Stimulated activated CD8-positive, alpha-beta memory T cell treated with anti-CD3 and anti-CD28 coated beads, Interleukin-15, amount 100 ng/mL, for 1 hour (primary cell): ENCODE measurements around the gene SETD7.

Experiments used
- DNase-seq: peaks from one replicate; pipeline ENCODE4 v3.0.0-alpha.2; 2020; ENCODE audit warnings: low read depth

The SETD7 gene

DNA sequence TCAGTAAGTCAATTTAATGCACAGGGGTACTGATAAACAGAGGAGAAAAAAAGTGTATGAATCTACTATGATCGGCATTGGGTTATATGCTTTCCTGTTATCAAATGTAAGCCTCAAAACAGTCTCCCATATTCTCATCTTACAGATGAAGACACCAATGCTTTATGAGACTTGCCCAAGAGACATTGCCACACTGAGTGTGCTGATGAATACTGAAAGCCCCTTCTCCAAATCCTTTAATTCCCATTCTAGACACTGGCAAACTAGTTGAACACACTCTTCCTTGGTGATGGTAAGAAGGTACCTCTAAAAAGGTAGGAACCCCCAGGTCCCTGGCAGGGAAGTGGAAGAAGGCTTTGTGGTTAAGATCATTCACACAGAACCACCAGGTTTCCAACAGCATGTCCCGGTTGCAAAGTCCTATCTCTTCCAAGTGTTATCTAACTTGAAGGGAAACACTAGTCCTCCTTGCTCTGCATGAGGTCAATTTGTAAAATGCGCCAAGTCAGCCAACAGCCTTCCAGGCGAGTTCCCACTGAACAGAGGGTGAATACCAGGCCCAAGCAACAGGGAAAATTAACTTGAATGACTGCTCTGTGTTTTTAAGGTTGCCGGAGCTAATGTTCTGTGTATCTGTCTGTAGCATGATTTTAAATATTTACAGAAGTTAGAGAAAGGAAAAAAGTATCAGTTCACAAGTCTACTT is 5.1 kb downstream of the SETD7 start:
- DNase-seq, result no peak

DNA sequence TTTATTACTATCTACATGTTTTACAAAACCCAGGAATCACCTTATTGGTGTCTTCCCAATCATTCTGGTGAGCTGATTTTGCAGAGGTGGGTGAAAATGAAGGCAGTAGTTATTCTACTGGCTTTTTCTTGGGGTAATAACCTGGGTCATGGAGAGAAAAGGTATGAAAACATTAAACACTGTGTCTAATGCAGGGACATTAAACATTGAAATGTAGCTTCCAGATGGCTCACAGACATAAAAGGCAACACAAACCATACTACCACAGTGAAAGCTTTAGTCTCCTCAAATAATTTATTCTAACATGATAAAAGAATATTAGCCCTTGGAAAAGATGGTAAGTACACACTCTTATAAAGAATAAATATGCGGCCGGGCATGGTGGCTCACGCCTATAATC is 8.0 kb downstream of the SETD7 start:
- DNase-seq, result no peak

DNA sequence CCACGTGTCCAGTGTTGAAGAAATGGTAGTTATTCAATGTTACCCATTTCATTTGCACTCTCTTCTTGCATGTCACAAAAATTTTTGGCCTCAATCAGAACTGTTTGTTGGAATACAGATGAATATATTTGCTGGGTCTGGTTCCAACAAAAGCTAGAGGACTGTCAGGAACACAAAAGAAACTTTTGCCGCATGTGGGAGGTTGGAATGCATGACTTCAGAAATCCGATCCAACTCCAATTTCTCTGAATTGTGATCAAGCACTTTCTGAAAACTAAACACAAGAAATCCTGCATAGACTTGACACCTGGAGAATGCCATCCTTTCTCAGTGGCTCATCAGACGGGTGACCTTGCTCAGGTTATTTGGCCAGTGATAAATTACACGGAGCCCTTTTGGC is 15.4 kb downstream of the SETD7 start:
- DNase-seq, result no peak

DNA sequence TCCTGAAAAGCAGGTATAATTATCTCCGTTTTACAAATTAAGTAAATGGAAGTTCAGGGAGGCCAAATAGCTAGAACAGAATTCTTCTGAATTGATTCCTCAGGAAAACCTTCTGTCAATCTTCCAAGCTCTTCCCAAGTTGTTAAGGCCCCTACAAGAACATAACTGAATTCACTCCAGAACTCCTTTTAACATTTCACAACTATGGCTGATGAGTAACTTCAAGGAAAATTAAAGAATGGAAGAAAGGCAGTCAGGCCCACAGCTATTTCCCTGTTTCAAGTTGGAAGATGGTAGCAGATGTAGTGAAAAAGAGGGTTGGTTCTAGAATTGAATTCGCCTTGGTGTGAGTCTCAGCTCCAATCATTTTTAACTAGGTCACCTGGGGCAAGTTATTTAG is 15.9 kb downstream of the SETD7 start:
- DNase-seq, result no peak

DNA sequence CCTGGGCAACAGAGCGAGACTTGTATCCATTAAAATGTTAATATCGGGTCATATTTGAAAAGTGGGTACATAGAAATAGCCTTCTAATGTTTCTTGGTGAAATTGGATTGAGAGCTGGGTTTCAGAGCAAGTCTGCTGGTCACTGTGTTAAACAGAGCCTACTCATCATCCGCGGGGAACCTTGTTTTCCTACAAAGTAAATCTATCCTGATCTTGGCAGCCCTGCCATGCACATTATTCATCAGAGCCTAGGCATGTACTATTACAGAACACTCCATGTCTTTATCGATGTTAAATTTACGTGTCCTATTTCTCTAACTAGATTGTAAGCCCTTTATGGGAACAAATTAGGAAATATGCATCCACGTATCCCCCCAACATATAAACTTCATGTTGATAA is 18.7 kb downstream of the SETD7 start:
- DNase-seq, result no peak

DNA sequence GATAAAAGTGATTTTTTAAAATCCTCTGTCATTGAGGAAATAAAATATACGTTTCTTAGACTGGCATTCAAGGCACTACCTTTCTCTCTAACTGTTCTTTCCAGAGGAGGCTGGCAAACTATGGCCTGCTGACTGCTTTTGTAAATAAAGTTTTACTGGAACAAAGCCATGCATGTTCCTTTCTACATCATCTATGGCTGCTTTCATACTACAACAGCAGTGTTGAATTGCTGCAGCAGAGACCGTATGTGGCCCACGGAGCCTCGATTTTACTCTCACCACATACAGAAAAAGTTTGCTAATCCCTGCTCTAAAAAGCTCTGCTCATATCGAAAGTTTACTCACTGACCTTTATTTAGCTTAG is 20.2 kb downstream of the SETD7 start:
- no peak for DNase-seq

DNA sequence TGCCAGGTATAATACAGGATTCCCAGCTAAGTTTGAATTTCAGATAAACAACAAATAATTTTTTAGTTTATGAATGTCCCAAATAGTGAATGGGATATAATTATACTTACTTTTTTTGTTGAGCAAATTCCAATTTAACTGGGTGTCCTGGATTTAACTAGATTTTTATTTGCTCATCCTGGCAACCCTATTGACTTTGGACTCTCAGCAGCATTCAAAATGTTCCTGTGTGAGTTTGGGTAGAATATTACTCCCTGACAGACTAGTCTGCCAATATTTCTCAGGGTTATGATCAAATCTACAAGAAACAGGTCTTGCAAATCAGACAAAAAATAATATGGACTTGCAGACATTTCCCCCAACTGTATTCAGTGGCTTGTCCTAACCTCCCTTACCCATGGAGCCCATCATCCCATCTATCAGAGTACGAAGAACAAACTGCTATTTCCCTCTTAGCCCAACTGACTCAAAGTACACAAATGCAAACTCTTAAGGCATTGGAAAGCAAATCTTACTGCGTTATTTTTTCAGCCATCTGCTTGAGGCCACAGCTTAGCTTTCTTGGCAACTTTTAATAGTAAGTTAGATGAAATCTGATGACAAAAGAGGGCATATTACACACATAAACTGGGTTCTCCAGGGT is 20.7 kb downstream of the SETD7 start:
- DNase-seq, result no peak

DNA sequence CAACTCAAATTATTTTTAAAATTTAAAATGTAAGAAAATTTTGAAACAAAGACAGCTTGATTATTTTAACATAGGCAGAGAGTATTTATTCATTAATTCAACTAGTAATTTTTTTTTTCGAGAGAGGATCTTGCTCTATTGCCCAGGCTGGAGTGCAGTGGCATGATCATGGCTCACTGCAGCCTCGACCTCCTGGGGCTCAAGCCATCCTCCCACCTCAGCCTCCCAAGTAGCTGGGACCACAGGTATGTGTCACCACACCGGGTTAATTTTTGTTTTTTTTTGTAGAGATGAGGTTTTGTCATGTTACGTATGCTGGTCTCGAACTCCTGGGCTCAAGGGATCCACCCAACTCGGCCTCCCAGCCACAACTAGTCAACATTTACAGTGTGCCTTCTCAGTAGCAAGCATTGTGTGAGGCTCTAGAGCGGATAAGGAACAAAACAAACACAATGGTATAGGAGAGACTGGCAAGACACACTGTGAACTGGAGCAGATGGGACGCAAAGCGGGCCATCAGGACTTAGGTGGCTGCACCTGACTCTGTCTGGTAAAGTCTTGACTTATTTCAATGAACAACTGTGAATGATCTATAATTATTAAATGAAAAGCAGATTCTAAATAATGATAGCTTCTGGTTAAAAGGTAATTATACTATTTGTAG is 21.6 kb downstream of the SETD7 start:
- no peak for DNase-seq

DNA sequence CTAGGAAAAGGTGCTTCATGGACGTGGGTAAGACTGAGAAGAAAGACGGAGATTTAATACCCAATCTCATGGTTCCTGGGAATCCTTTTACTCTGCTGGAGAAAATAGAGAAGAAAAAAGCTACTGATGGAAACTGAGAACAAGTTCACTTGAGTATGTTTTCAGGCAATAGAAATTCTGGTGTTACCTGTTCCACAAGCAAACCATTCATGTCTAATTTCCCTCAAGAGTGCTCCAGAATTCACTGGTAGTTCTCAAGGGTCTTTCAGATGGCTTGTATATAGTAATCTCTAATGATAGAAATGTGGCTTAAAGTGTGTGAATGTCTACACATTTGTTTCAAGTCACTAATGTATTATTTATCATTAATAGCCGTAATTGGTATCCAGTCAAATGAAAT is 22.5 kb downstream of the SETD7 start:
- DNase-seq, result no peak

DNA sequence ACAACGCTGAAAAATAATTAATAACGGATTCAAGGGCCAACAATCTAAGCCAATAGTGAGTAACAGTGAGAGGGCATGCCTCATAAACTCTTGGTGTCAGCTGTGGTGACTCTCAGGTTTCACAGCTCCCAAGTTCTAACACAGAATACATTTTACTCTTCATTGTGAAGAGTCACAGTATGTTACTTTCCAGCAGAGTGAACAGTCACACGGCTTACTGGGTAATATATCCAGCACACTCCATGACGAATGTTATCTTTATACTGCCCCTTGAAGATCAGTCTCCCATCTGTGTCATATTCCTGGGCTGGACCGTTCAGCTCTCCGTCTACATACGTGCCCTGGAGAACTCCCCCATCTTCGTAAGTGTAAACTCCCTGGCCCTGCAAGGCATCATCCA is 23.1 kb downstream of the SETD7 start:
- no peak for DNase-seq

DNA sequence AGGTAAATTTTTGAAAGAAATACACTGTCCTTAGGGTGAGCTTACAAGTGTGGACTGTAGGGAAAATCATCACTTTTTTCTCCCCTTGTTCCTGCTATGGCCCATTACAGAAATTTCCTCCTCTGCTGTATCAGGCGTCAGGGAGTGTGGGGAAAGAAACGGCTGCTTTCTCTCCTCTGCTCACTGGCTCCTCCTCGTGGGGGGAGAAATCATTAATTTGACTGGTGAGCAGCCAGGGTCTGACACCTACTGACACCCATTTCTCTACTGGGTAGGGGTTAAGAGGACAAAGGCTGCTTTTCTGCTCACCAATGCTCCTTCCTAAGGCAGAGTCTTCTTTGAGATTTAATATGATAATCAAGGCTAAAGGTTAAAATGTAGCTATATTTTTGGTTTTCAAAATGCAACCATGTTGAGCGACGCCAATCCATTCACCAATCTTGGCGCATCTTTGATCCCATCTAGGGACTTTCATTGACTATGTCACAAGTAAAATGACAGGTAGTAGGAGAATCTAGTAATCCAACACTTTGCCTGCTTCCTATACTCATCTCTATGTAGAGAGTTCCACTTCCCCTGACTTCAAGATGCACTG is 25.1 kb downstream of the SETD7 start:
- DNase-seq, result peak; percentile 44

DNA sequence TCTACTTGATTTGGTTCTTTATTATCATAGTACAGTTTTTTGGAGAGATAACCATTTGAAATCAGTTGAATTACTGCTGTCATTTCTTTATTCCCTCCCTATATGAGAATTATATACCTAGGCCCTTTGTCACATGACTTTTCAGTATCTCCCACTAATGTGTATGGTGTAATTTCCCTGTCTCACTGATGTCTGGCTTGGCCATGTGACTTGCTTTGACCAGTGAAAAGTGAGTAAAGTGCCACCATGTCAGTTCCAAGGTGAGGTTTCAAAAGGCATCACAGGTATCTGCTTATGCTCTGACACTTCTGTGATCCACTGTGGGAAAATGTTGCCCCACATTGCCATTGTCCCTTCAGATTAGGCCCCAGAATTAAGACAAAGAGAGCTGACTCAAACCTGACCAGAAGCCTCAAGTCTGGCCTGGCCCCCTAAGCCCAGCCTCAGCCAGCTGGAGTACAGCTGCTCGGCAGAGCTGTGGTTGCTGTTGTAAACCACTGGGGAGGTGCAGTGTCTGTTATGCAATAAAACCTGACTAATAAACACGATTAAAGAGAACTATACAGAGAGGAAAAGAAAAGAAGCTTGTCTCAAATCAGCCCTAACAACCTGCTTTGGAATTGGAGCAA is 27.5 kb downstream of the SETD7 start:
- DNase-seq, result no peak

DNA sequence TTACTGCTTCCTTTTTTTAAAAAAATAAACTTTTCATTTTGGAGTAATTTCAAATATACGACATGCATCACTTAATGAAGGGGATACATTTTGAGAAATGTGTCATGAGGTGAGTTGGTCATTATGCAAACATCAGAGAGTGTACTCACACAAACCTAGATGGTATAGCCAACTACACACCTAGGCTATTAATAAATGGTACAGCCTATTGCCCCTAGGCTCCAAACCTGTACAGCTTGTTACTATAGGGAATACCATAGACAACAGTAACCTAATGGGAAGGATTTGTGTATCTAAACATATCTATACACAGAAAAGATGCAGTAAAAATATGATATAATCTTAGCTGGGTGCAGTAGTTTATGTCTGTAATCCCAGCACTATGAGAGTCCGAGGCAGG is 29.1 kb downstream of the SETD7 start:
- no peak for DNase-seq

DNA sequence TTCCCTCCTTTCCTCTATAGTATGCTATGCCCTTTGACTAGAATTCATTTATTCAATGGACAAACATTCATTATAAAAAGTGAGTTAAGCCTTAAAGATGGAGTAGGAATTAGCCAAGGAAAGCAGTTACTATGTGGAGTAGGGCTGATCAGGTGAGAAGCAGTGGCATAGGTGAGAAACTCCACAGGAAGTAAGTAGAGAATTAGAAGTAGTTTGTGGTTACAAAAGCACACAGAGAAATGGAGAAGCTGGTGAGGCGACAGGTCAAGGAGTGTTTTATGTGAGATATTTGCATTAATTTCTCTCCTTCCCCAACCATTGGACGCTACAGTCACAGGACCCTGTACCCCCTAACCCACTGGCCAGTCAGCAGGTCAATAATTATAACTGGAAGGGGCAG is 30.6 kb downstream of the SETD7 start:
- no peak for DNase-seq

DNA sequence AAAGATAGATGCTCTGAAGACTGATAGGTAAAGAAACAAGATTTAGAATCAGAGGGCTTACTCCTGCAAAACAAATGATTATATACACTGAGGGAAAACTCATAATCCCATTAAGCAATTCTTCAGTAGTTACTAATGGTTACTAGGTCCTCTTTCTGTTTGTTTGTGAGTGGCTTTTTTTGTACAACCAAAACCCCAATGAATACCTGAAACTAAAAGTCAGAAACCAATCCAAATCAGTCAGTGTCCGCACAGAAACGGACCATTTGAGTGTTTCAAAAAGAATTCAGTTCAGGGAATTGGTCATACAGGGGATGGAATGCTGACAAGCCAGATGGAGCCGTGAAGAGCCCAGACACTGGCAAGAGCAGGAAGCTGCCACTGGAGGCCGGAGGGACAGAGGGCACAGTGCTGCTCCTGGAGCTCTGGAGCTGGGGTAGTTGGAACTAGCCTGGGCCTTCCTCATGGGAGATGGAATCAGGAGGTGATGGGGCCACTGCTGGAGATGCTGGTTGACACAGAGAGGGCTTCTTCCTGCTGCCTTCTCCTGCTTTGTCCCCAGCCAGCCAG is 31.9 kb downstream of the SETD7 start:
- no peak for DNase-seq

DNA sequence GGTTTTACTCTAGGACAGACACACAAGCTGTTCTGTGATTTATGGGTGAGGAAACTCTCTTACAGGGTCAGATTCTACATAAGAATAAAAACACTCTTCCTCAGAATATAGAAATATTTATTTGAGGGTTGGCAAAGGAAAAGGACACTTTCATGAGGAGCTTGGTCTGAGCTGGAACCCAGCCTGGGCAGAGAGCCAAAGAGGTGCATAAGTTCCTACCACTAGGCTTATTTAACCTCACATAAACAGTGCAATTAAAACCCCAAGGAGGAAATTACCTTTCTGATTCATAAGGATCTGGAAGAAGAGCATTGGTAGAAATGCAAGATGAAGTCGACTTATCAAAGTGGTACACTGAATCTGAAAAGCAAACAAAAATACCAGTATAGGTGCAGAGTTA is 32.9 kb downstream of the SETD7 start:
- no peak for DNase-seq

DNA sequence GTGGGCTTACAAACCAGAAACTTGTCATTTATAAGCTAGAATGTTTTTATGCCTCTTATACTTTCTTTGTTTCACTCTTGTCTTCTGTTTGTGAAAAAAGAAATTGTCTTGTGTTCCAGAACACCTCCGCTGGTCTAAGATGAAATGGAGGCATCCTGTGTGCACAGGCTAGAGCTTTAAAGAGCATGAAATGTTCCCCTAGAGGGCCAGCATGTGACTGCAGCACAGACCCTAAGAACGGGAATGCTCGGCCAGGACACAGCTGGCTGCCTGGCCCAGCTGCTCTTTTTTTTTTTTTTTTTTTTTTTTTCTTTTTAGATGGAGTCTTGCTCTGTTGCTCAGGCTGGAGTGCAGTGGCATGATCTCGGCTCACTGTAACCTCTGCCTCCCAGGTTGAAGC is 33.6 kb downstream of the SETD7 start:
- no peak for DNase-seq

DNA sequence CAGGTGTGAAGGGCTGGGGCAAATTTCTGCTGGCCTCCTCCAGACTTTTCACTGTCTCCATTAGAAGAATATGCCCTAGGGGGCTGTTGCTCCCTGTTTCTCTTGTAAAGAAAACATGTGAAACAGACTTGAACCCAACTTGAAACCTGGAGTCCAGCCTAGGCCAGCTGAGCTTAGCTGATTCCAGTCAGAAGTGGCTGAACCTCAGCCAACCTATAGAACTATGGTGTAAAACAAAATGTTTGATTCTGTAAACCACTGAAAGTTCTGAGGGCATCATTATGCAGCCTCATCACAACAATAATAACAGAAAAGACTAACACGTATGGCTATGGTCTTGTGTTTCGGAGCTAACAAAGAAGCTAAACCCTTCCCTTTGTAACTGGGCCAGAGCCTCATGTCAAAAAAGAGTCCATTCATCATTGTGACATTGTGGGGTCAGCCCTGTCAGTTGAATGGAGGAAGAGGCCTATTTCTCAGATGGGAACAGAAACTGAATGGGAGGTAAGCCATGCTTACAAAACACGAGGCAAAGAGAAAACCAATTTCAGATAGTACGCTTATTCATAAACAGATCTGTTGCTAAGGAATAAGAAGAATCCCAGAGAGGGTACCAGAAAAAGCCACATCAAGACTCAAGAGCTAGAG is 34.1 kb downstream of the SETD7 start:
- DNase-seq, result no peak

DNA sequence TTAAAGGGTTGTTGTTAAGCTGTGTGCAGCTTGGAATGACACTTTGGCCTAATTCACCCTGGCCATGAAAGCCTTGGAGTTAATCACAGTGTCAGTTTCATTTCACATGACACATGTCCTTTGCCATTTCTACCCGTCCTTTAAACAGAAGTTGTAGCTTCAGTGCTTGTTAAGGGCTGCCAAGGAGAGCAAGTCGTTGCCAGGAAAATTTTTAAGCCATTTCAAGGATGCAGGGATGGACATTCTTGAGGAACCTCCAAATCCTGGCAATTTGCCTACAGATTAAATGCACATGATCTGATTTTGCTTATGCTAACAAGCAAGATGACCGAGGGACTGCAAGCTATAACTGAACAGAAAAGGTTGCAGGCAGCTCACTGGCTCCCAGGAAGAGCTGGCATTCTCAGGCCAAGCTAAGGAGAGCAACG is 40.5 kb downstream of the SETD7 start:
- DNase-seq, result no peak

DNA sequence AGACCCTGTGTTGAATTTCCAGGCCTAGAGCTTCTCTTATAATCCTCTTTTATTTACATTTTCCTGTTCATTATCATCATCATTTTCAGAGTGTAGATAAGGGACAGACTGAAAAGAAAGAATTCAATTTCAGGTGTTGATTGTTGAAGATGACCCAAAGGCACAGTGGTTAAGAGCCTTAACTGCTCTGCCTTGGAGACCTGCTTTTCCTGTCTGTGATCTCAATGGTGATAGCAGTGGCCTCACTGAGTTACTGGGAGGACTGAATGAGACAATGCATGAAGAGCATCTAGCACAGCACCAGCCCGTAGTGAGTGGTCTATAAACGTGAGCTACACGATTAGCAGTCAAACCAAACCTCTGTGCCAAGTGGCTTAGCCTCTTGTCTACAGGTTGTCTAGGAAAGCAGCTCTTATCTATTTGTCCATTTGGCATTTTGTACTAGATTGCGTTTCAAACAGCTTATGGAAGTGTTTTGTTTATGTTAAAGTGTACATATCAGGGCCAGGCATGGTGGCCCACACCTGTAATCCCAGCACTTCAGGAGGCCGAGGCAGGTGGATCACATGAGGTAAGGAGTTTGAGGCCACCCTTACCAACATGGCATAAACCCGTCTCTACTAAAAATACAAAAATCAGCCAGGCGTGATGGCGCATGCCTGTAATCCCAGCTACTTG is 41.5 kb downstream of the SETD7 start:
- DNase-seq, result no peak

DNA sequence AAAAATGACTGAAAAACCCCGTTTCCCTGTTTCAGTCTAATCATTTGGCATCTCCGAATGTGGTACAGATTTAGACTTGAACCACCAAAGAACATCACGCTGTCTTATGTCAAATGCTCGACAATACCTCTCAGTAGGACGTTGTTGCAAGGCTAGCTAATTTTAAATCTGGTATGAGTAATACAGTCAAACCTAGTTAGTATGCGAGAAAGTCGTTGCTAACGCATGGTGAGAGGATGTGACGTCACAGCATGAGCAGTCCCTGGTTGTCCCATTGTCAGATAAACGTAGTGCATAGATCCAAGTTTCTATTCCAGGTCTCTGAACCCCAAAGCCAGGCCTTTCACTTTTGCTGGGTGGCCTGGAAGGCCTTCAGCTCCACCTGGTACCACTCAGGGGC is 44.7 kb downstream of the SETD7 start:
- no peak for DNase-seq
